ENCODE data around the gene TSN.

TSN gene

GRCh38 chr2:121755237-121756111 is at the start of gene TSN:
TSN (plus strand) TSS chr2:121755651; CDS start chr2:121755780, 129 bp downstream.
- Histone ChIP-seq H4K20me1 (ENCODE audit: insufficient read depth, low read length, poor library complexity, severe bottlenecking) (peaks cover 31% of the 10 kb centered on the region), H3K9me2 (replicated peaks; ENCODE audit: low read depth, low read length) (no peaks in the 10 kb centered on the region), H3F3A (ENCODE audit: low read depth) (no peaks in the 10 kb centered on the region), H3K36me3 (ENCODE audit: insufficient read depth, low read length) (peaks cover 9% of the 10 kb centered on the region; the same call in 1 of the 2 replicates), H3K27me3 (ENCODE audit: insufficient read depth, low read length, poor library complexity, severe bottlenecking) (no peaks in the 10 kb centered on the region), H3K9me3 (ENCODE audit: insufficient read depth, low read depth, low read length) (no peaks in the 10 kb centered on the region), H3K4me3 (ENCODE audit: low read length, poor library complexity, severe bottlenecking) (peak within 1 kb of the TSS; percentile 100), H3K79me2 (ENCODE audit: insufficient read depth, low read length) (peaks cover 61% of the 10 kb centered on the region), H3K4me1 (ENCODE audit: insufficient read depth, low read length, poor library complexity, severe bottlenecking) (peaks cover 25% of the 10 kb centered on the region), H3K4me2 (ENCODE audit: low read depth, low read length, poor library complexity, severe bottlenecking) (peak within 1 kb of the TSS; percentile 96), H3K9ac (ENCODE audit: low read depth, low read length, poor library complexity, severe bottlenecking) (peak within 1 kb of the TSS; percentile 98), H2AFZ (ENCODE audit: low read length) (peak within 1 kb of the TSS; percentile 86)
- no peak for TF ChIP-seq EZH2phosphoT487 (IDR thresholded peaks at IDR 0.05; ENCODE audit: borderline replicate concordance)
- no peak for TF ChIP-seq CTCF (conservative IDR thresholded peaks at IDR 0.05; ENCODE audit: low read length)

GRCh38 chr2:121705958-121706357 is 49.5 kb upstream of the TSN start:
- no peak for TF ChIP-seq EZH2phosphoT487 (IDR thresholded peaks at IDR 0.05; ENCODE audit: borderline replicate concordance)
- no peak for TF ChIP-seq CTCF (conservative IDR thresholded peaks at IDR 0.05; ENCODE audit: low read length)
- H3K36me3 ChIP-seq (ENCODE audit: insufficient read depth, low read length) = no peaks in the 10 kb centered on the region
- no peaks in the 10 kb centered on the region for H4K20me1 ChIP-seq (ENCODE audit: insufficient read depth, low read length, poor library complexity, severe bottlenecking)
- no peak overlapping the region for H3K4me2 ChIP-seq (ENCODE audit: low read depth, low read length, poor library complexity, severe bottlenecking)
- peaks cover 13% of the 10 kb centered on the region; the same call in 1 of the 2 replicates for H3F3A ChIP-seq (ENCODE audit: low read depth)
- peaks cover 45% of the 10 kb centered on the region for H3K4me1 ChIP-seq (ENCODE audit: insufficient read depth, low read length, poor library complexity, severe bottlenecking)
- no peaks in the 10 kb centered on the region for H3K9me3 ChIP-seq (ENCODE audit: insufficient read depth, low read depth, low read length)
- no peaks in the 10 kb centered on the region for H3K9me2 ChIP-seq (replicated peaks; ENCODE audit: low read depth, low read length)
- H3K9ac ChIP-seq (ENCODE audit: low read depth, low read length, poor library complexity, severe bottlenecking) = no peak overlapping the region
- H3K79me2 ChIP-seq (ENCODE audit: insufficient read depth, low read length) = no peaks in the 10 kb centered on the region
- no peaks in the 10 kb centered on the region for H3K27me3 ChIP-seq (ENCODE audit: insufficient read depth, low read length, poor library complexity, severe bottlenecking)
- no peak overlapping the region for H3K4me3 ChIP-seq (ENCODE audit: low read length, poor library complexity, severe bottlenecking)
- no peak overlapping the region for H2AFZ ChIP-seq (ENCODE audit: low read length)

DNA sequence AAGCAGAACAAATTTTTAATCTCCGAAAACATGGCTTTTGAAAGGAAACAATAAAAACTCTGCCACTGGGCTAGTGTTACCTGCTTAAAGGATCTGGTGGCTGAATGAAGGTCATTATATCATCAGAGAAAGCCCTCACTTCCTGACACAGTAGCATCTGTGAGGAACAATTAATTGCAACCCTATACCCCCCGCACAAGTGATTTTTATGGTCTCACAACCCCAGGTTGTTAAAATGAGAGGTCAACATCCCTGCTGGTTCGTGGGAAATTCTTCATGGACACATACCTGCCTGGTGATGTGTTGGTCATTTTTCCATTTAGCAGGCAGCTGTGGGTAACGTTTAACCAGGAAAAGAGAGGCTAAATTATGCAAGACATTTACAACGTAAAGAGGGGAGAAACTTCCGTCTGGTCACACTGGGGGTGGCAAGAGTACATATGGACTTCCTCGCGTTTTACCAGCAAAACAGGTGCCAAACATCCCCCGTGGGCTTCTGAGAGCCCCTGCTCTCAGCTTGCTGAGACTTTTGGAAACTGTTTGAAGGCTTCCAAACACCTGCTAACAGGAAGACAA is 48.0 kb upstream of the TSN start:
- H3K79me2 ChIP-seq (ENCODE audit: insufficient read depth, low read length) = no peaks in the 10 kb centered on the region
- peak overlapping the region; percentile 85 for H2AFZ ChIP-seq (ENCODE audit: low read length)
- no peaks in the 10 kb centered on the region for H3K9me3 ChIP-seq (ENCODE audit: insufficient read depth, low read depth, low read length)
- no peak for TF ChIP-seq EZH2phosphoT487 (IDR thresholded peaks at IDR 0.05; ENCODE audit: borderline replicate concordance)
- TF ChIP-seq CTCF (conservative IDR thresholded peaks at IDR 0.05; ENCODE audit: low read length) = no peak
- H3K9me2 ChIP-seq (replicated peaks; ENCODE audit: low read depth, low read length) = no peaks in the 10 kb centered on the region
- H3K36me3 ChIP-seq (ENCODE audit: insufficient read depth, low read length) = no peaks in the 10 kb centered on the region
- H3K9ac ChIP-seq (ENCODE audit: low read depth, low read length, poor library complexity, severe bottlenecking) = peak overlapping the region; percentile 45
- H3K27me3 ChIP-seq (ENCODE audit: insufficient read depth, low read length, poor library complexity, severe bottlenecking) = no peaks in the 10 kb centered on the region
- H3K4me2 ChIP-seq (ENCODE audit: low read depth, low read length, poor library complexity, severe bottlenecking) = peak overlapping the region; percentile 79
- H3F3A ChIP-seq (ENCODE audit: low read depth) = peaks cover 13% of the 10 kb centered on the region; the same call in 1 of the 2 replicates
- H3K4me1 ChIP-seq (ENCODE audit: insufficient read depth, low read length, poor library complexity, severe bottlenecking) = peaks cover 36% of the 10 kb centered on the region
- no peaks in the 10 kb centered on the region for H4K20me1 ChIP-seq (ENCODE audit: insufficient read depth, low read length, poor library complexity, severe bottlenecking)
- peak overlapping the region; percentile 63 for H3K4me3 ChIP-seq (ENCODE audit: low read length, poor library complexity, severe bottlenecking)

Data from Loucy (cell line).